ENCODE data around the gene ITGB3.
"Not testable (repeated sequence)": the region's sequence is repeated elsewhere in the genome, so short reads cannot be mapped to it uniquely, and the experiment has no call there.

Gene ITGB3

GRCh38 chr17:47209499-47209898 is 44.1 kb upstream of the ITGB3 start:
- H3K4me3 ChIP-seq (ENCODE audit: low read depth, low read length), result no peak overlapping the region
- no peak for TF ChIP-seq CTCF (IDR thresholded peaks at IDR 0.05; ENCODE audit: low read depth, low read length)

- no peak for TF ChIP-seq CTCF (IDR thresholded peaks at IDR 0.05; ENCODE audit: low read depth, low read length)
These were observed 43.5 kb upstream of the ITGB3 start for GRCh38 chr17:47210105-47210504.

GRCh38 chr17:47210779-47211178 is 42.8 kb upstream of the ITGB3 start:
- H3K4me3 ChIP-seq (ENCODE audit: low read depth, low read length), result no peak overlapping the region
- no peak for TF ChIP-seq CTCF (IDR thresholded peaks at IDR 0.05; ENCODE audit: low read depth, low read length)

More at GRCh38 chr17:47210105-47210504, 43.5 kb upstream of the ITGB3 start:
- H3K4me3 ChIP-seq (ENCODE audit: low read depth, low read length), result no peak overlapping the region

- no peak overlapping the region for H3K4me3 ChIP-seq (ENCODE audit: low read depth, low read length)
- TF ChIP-seq CTCF (IDR thresholded peaks at IDR 0.05; ENCODE audit: low read depth, low read length), result no peak
These were observed 41.2 kb upstream of the ITGB3 start for GRCh38 chr17:47212458-47212857.

GRCh38 chr17:47213540-47213939 is 40.1 kb upstream of the ITGB3 start:
- no peak for TF ChIP-seq CTCF (IDR thresholded peaks at IDR 0.05; ENCODE audit: low read depth, low read length)
- no peak overlapping the region for H3K4me3 ChIP-seq (ENCODE audit: low read depth, low read length)

GRCh38 chr17:47214931-47215330 is 38.7 kb upstream of the ITGB3 start:
- no peak for TF ChIP-seq CTCF (IDR thresholded peaks at IDR 0.05; ENCODE audit: low read depth, low read length)

GRCh38 chr17:47216821-47217220 is 36.8 kb upstream of the ITGB3 start:
- not testable (repeated sequence) for H3K4me3 ChIP-seq (ENCODE audit: low read depth, low read length)

More at GRCh38 chr17:47214931-47215330, 38.7 kb upstream of the ITGB3 start:
- H3K4me3 ChIP-seq (ENCODE audit: low read depth, low read length), result no peak overlapping the region

GRCh38 chr17:47217279-47217678 is 36.3 kb upstream of the ITGB3 start:
- not testable (repeated sequence) for H3K4me3 ChIP-seq (ENCODE audit: low read depth, low read length)

Measured in WI38 (cell line).